ENCODE data around the gene THRA. TPM values are rescaled to one million over a fixed set of nuclear protein-coding genes. Genes with fewer than 3 reads are reported as not detected.

Gene THRA
- 20.7 and 21.1 TPM in 2 replicates for total RNA-seq

GRCh38 chr17:40062329-40063186, at the start of gene THRA:
TSS of gene THRA (plus strand) at chr17:40062965. CDS start at chr17:40074489, 11,524 bp downstream.

GRCh38 chr17:40015005-40015997, 47.5 kb upstream of the THRA start, which contains the start of gene CSF3:
TSS of gene CSF3 (plus strand) at chr17:40015440. CDS start at chr17:40015475, 35 bp downstream.

GRCh38 chr17:40100419-40100668, 37.6 kb downstream of the THRA start, which contains the start of gene NR1D1:
TSS of gene NR1D1 (minus strand) at chr17:40100589. CDS start at chr17:40100094, 495 bp downstream.

GRCh38 chr17:40121181-40122135, 58.7 kb downstream of the THRA start, which contains the start of gene MSL1:
TSS of gene MSL1 (plus strand) at chr17:40121971. CDS start at chr17:40122613, 642 bp downstream.

Other genes with a start within 250 kb of the THRA start
- not detected in 2 replicates for gene IKZF3, start 198.7 kb upstream of the THRA start, total RNA-seq
- not detected in 2 replicates for gene ZPBP2, start 194.8 kb upstream of the THRA start, total RNA-seq
- 0.81 and 1.6 TPM in 2 replicates for gene GSDMB, start 144.3 kb upstream of the THRA start, total RNA-seq
- gene ORMDL3, start 135.4 kb upstream of the THRA start, total RNA-seq: 35.7 and 42.6 TPM in 2 replicates
- not detected in 2 replicates for gene LRRC3C, start 135.2 kb upstream of the THRA start, total RNA-seq
- gene GSDMA, start 100.0 kb upstream of the THRA start, total RNA-seq: not detected in 2 replicates
- gene PSMD3, start 82.2 kb upstream of the THRA start, total RNA-seq: 93.3 and 116 TPM in 2 replicates
- 12.2 TPM in 1 of 2 replicates, not detected in the other for gene CSF3, start 47.5 kb upstream of the THRA start, total RNA-seq
- gene MED24, start 8.6 kb upstream of the THRA start, total RNA-seq: 41.6 and 63.9 TPM in 2 replicates
- gene NR1D1, start 37.6 kb downstream of the THRA start, total RNA-seq: 0.81 and 3.4 TPM in 2 replicates
- gene MSL1, start 59.0 kb downstream of the THRA start, total RNA-seq: 49.5 and 68.7 TPM in 2 replicates
- 26.2 and 28.7 TPM in 2 replicates for gene CASC3, start 77.6 kb downstream of the THRA start, total RNA-seq
- 2.3 and 3.2 TPM in 2 replicates for gene RAPGEFL1, start 114.5 kb downstream of the THRA start, total RNA-seq
- gene WIPF2, start 156.3 kb downstream of the THRA start, total RNA-seq: 8.1 and 11.0 TPM in 2 replicates
- 5.2 and 9.6 TPM in 2 replicates for gene CDC6, start 224.9 kb downstream of the THRA start, total RNA-seq
- gene RARA, start 246.2 kb downstream of the THRA start, total RNA-seq: 35.6 and 63.9 TPM in 2 replicates